GM18873 (cell line): Measurements from ENCODE around the gene MS4A6A.
"Not testable (repeated sequence)": the region's sequence is repeated elsewhere in the genome, so short reads cannot be mapped to it uniquely, and the experiment has no call there.

Source experiments
- ATAC-seq: cut with Tn5 transposase; IDR thresholded peaks from one replicate; pipeline ENCODE4 v1.9.1; 2021; ENCODE audit warnings: mild to moderate bottlenecking, moderate library complexity, moderate number of reproducible peaks; ENCODE audit not compliant: unreplicated experiment, low FRiP score

The MS4A6A gene

GRCh38 chr11:60182541-60183330 lies at the start of gene MS4A6A:
TSS of gene MS4A6A (minus strand) at chr11:60183083. CDS start at chr11:60181727, 1,356 bp downstream.
- no peak for ATAC-seq

- ATAC-seq: no peak
These were observed 47.8 kb upstream of the MS4A6A start for GRCh38 chr11:60230681-60231080.

- no peak for ATAC-seq
These were observed 39.3 kb upstream of the MS4A6A start for GRCh38 chr11:60222141-60222540.

- ATAC-seq: no peak
These were observed 38.8 kb upstream of the MS4A6A start for GRCh38 chr11:60221692-60222091.

GRCh38 chr11:60221181-60221580 lies 38.3 kb upstream of the MS4A6A start:
- no peak for ATAC-seq

GRCh38 chr11:60214386-60214785 lies 31.5 kb upstream of the MS4A6A start:
- ATAC-seq: no peak

- ATAC-seq: no peak
These were observed 28.3 kb upstream of the MS4A6A start for GRCh38 chr11:60211206-60211605.

GRCh38 chr11:60209977-60210376 lies 27.1 kb upstream of the MS4A6A start:
- ATAC-seq: no peak

- ATAC-seq: no peak
These were observed 26.1 kb upstream of the MS4A6A start for GRCh38 chr11:60208951-60209350.

- no peak for ATAC-seq
These were observed 25.4 kb upstream of the MS4A6A start for GRCh38 chr11:60208146-60208895.

GRCh38 chr11:60206616-60207015 lies 23.7 kb upstream of the MS4A6A start:
- no peak for ATAC-seq

- ATAC-seq: no peak
These were observed 22.0 kb upstream of the MS4A6A start for GRCh38 chr11:60204922-60205321.

GRCh38 chr11:60201334-60201733 lies 18.5 kb upstream of the MS4A6A start:
- ATAC-seq: not testable (repeated sequence)

GRCh38 chr11:60197442-60197841 lies 14.6 kb upstream of the MS4A6A start:
- no peak for ATAC-seq

- no peak for ATAC-seq
These were observed 13.1 kb upstream of the MS4A6A start for GRCh38 chr11:60195923-60196368.

- no peak for ATAC-seq
These were observed 11.6 kb upstream of the MS4A6A start for GRCh38 chr11:60194511-60194910.

- ATAC-seq: no peak
These were observed 11.0 kb upstream of the MS4A6A start for GRCh38 chr11:60193687-60194433.

- ATAC-seq: not testable (repeated sequence)
These were observed 9.7 kb upstream of the MS4A6A start for GRCh38 chr11:60192564-60192963.

GRCh38 chr11:60188481-60188880 lies 5.6 kb upstream of the MS4A6A start:
- not testable (repeated sequence) for ATAC-seq

GRCh38 chr11:60186128-60186527 lies 3.2 kb upstream of the MS4A6A start:
- not testable (repeated sequence) for ATAC-seq

GRCh38 chr11:60185512-60185827 lies 2.6 kb upstream of the MS4A6A start:
- ATAC-seq: not testable (repeated sequence)
